Esophagus (tissue), 2 donors: ENCODE measurements around the gene COL1A1. TPM values are rescaled to one million over a fixed set of nuclear protein-coding genes. Genes with fewer than 3 reads are reported as not detected.

Source experiments
- H3K27ac ChIP-seq, 2 donors: one replicate each; pipeline ENCODE4 v1.5.1; 2013; ENCODE audit warnings: low read depth in 2 of 2, mild to moderate bottlenecking in 2 of 2, inconsistent platforms in 1 of 2, low read length in 1 of 2, moderate library complexity in 1 of 2
- H3K27me3 ChIP-seq, 2 donors: one replicate each; pipeline ENCODE4 v1.6.1; 2013; ENCODE audit warnings: low read length in 2 of 2, control low read depth in 1 of 2, mild to moderate bottlenecking in 1 of 2; ENCODE audit not compliant: insufficient read depth in 2 of 2, control insufficient read depth in 1 of 2
- H3K36me3 ChIP-seq, 2 donors: one replicate each; pipeline ENCODE4 v1.6.1; 2013; ENCODE audit warnings: low read length in 1 of 2; ENCODE audit not compliant: control insufficient read depth in 2 of 2, insufficient read depth in 2 of 2
- H3K4me1 ChIP-seq, 2 donors: one replicate each; pipeline ENCODE4 v1.6.1; 2013; ENCODE audit warnings: low read length in 1 of 2; ENCODE audit not compliant: control insufficient read depth in 2 of 2, insufficient read depth in 2 of 2
- H3K4me3 ChIP-seq, 2 donors: one replicate each; pipeline ENCODE4 v1.5.1; 2013; ENCODE audit warnings: low read length in 2 of 2, mild to moderate bottlenecking in 2 of 2, low read depth in 1 of 2, moderate library complexity in 1 of 2
- H3K9me3 ChIP-seq, 2 donors: one replicate each; pipeline ENCODE4 v1.6.1; 2013; ENCODE audit warnings: mild to moderate bottlenecking in 2 of 2, low read depth in 1 of 2, low read length in 1 of 2, moderate library complexity in 1 of 2; ENCODE audit not compliant: control insufficient read depth in 2 of 2, insufficient read depth in 1 of 2
- WGBS, 2 donors: extraction: QIAGEN DNeasy Blood & Tissue Kit; methylation state at CpG; one replicate each; pipeline ENCODE4 v1.1.7; 2013; 5-methylcytosine and 5-hydroxymethylcytosine counted together
- polyA plus RNA-seq, 2 donors: library from polyadenylated mRNA; stranded (reverse); fragments of 200-250 nt; gene quantifications; one replicate each; pipeline ENCODE4 v1.2.3, GENCODE V29; 2013
- donor health status: healthy with polysubstance abuse.
- donor health status: Bipolar disorder and iron deficiency.

COL1A1 gene
- polyA plus RNA-seq, 2 donors: 11.8 to 12.8 TPM

GRCh38 chr17:50194140-50194933 lies 7.1 kb downstream of the COL1A1 start:
- Histone ChIP-seq H3K4me3 (no peak overlapping the region), H3K9me3 (no peaks in the 10 kb centered on the region), H3K4me1 (no peaks in the 10 kb centered on the region), H3K27ac (no peak overlapping the region), H3K27me3 (no peaks in the 10 kb centered on the region), H3K36me3 (peaks cover 0 to 36% of the 10 kb centered on the region in 2 donors)
- 77 to 79% methylated on average over 25 of the region's 25 CpGs for WGBS, 2 donors

- Histone ChIP-seq H3K27ac (no peak overlapping the region), H3K4me1 (no peaks in the 10 kb centered on the region), H3K36me3 (peaks cover 0 to 36% of the 10 kb centered on the region in 2 donors), H3K27me3 (no peaks in the 10 kb centered on the region), H3K9me3 (no peaks in the 10 kb centered on the region), H3K4me3 (no peak overlapping the region)
- WGBS, 2 donors: 84 to 85% methylated on average over 16 of the region's 16 CpGs
These were observed 8.7 kb downstream of the COL1A1 start for GRCh38 chr17:50192618-50193291.

DNA sequence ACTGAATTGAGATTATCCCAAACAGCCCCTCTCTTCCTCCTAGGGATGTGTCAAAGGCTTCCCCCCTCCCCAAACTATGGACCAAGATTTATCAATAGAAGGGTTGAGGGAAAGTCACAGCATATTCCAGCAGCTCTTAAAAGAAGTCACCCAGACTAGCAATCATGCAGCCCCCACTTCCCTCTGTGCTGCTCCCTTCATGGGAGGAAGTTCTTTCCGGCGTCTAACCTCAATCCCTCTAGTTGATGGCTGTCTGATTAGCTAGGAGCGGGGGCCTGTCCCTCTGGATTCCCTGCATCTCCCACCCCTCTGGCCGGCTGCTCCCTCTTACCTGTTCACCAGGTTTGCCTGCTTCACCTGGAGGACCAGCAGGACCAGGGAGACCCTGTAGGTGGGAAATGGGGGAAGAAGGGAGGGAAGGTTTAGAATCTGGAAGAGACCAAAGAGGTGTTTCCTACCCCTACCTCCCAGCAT lies 9.2 kb downstream of the COL1A1 start:
- H3K36me3 ChIP-seq: peaks cover 0 to 36% of the 10 kb centered on the region in 2 donors
- H3K27me3 ChIP-seq: no peaks in the 10 kb centered on the region
- H3K9me3 ChIP-seq: no peaks in the 10 kb centered on the region
- H3K4me3 ChIP-seq: no peak overlapping the region
- WGBS, 2 donors: 78 to 80% methylated on average over 4 of the region's 4 CpGs
- no peak overlapping the region for H3K27ac ChIP-seq
- no peaks in the 10 kb centered on the region for H3K4me1 ChIP-seq

GRCh38 chr17:50191359-50192143 lies 9.9 kb downstream of the COL1A1 start:
- Histone ChIP-seq H3K36me3 (peaks cover 0 to 36% of the 10 kb centered on the region in 2 donors), H3K27ac (peak overlapping the region in 1 of 2 donors; percentile 17), H3K4me1 (no peaks in the 10 kb centered on the region), H3K27me3 (no peaks in the 10 kb centered on the region), H3K9me3 (no peaks in the 10 kb centered on the region), H3K4me3 (no peak overlapping the region)
- 71 to 73% methylated on average over 20 to 21 of the region's 21 CpGs for WGBS, 2 donors

DNA sequence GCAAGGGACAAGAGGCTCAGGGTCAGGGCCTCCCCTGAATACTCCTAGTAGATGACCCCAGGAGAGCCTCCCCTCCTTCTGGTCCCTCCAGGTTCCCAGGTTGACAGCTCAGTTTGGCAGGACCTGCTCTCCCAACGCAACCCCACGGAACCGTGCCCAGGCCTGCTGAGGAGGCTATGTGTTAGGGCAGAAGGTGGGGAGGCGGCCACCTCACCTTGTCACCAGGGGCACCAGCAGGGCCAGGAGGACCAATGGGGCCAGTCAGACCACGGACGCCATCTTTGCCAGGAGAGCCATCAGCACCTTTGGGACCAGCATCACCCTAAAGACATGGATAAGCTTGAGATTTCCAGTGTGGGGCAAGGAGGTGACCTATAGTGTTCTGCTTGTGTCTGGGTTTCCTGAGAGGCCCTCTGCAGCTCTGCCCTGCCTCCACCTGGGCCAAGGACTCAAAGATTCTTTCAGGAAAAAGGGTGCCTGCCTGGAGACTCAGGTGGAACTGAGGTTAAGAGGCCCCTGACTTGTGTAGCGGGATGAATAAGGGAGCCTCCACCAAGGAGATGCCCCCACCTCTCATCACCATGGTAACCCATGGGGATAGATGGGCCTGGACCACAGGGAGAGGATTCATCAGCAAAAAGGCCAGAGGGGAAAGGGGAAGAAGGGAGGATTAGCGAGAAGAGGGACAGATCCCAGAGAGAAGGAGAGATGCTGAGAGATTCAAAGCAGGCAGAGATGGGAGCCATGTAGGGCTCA lies 10.7 kb downstream of the COL1A1 start:
- Histone ChIP-seq H3K9me3 (no peaks in the 10 kb centered on the region), H3K4me3 (no peak overlapping the region), H3K27me3 (no peaks in the 10 kb centered on the region), H3K27ac (no peak overlapping the region), H3K4me1 (no peaks in the 10 kb centered on the region), H3K36me3 (peaks cover 0 to 37% of the 10 kb centered on the region in 2 donors)
- 82 to 88% methylated on average over 8 of the region's 8 CpGs for WGBS, 2 donors

DNA sequence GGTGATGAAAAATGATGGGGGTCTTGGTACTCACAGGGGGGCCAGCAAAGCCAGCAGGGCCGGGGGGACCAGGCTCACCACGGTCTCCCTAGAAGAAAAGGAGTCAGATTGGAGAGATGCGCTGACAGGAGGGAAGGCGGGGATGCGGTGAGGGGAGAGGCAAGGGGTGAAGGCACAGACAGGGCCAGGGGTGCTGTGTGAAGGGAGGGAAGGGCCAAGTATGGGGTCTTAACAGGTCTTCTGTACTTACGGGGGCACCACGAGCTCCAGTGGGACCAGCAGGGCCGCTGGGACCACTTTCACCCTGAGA lies 11.2 kb downstream of the COL1A1 start:
- WGBS, 2 donors: 83 to 84% methylated on average over 8 of the region's 8 CpGs
- no peaks in the 10 kb centered on the region for H3K27me3 ChIP-seq
- peaks cover 0 to 34% of the 10 kb centered on the region in 2 donors for H3K36me3 ChIP-seq
- no peak overlapping the region for H3K4me3 ChIP-seq
- no peaks in the 10 kb centered on the region for H3K4me1 ChIP-seq
- no peaks in the 10 kb centered on the region for H3K9me3 ChIP-seq
- no peak overlapping the region for H3K27ac ChIP-seq

GRCh38 chr17:50189550-50190292 lies 11.7 kb downstream of the COL1A1 start:
- Histone ChIP-seq H3K27me3 (no peaks in the 10 kb centered on the region), H3K4me1 (peaks cover 0 to under 1% of the 10 kb centered on the region in 2 donors), H3K27ac (no peak overlapping the region), H3K9me3 (no peaks in the 10 kb centered on the region), H3K36me3 (peaks cover 0 to 29% of the 10 kb centered on the region in 2 donors), H3K4me3 (no peak overlapping the region)
- WGBS, 2 donors: 75 to 78% methylated on average over 20 of the region's 20 CpGs

GRCh38 chr17:50188921-50189549 lies 12.4 kb downstream of the COL1A1 start:
- peaks cover 0 to 27% of the 10 kb centered on the region in 2 donors for H3K36me3 ChIP-seq
- peaks cover 0 to 2% of the 10 kb centered on the region in 2 donors for H3K4me1 ChIP-seq
- no peak overlapping the region for H3K27ac ChIP-seq
- H3K27me3 ChIP-seq: no peaks in the 10 kb centered on the region
- H3K9me3 ChIP-seq: no peaks in the 10 kb centered on the region
- H3K4me3 ChIP-seq: no peak overlapping the region
- WGBS, 2 donors: 76 to 77% methylated on average over 10 to 11 of the region's 11 CpGs
